GM20000 (cell line): ENCODE data around the gene AMBP.

Experiments
- DNase-seq: peaks from one replicate; pipeline ENCODE4 v3.0.0; 2012; ENCODE audit warnings: low spot score
- CTCF ChIP-seq: IDR thresholded peaks from 2 replicates; pipeline ENCODE4 v1.5.1; 2012; ENCODE audit warnings: mild to moderate bottlenecking, control low read depth; ENCODE audit errors: extremely low read depth, missing control alignments

Gene AMBP

GRCh38 chr9:114078021-114078780 is at the start of gene AMBP:
Gene AMBP, minus strand, starts transcription at chr9:114078300. Its CDS starts 91 bp downstream, at chr9:114078209.
- DNase-seq, result no peak
- no peak for TF ChIP-seq CTCF

DNA sequence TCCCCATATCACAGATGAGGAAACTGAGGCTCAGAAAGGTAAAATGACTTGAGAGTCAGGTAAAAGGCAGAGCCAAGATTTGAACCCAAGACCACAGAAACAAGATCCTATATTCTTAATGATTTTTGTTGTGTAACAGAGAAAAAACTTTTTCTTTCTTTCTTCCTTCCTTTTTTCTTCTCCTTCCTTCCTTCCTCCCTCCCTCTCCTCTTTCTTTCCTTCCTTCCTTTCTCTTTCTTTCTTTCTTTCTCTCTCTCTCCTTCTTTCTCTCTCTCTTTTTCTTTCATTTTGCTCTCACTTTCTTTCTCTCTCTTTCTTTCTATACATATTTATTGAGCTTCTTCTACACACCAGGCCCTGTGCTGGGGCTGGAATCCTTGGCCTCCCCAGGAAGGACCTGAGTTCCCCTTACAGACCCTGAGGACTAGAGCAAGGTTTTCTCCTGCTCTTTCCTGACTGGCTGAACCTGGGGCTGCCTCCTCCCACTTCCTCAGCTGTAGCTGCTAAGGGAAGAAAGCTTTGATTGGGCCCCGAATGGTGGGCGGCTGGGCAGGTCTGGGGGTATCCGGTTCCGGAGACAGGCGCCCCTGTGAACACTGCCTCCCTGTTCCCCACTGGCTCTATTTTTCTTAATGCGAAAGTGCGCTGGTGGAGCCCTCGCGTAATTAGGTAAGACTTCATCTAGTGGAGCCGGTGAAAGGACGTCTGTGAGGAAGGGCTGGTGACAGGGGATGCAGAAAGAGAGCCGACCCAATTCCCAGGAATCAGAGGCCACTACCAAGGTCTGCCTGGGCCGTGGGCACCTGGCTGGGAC is 48.4 kb upstream of the AMBP start:
- no peak for TF ChIP-seq CTCF
- DNase-seq, result no peak

DNA sequence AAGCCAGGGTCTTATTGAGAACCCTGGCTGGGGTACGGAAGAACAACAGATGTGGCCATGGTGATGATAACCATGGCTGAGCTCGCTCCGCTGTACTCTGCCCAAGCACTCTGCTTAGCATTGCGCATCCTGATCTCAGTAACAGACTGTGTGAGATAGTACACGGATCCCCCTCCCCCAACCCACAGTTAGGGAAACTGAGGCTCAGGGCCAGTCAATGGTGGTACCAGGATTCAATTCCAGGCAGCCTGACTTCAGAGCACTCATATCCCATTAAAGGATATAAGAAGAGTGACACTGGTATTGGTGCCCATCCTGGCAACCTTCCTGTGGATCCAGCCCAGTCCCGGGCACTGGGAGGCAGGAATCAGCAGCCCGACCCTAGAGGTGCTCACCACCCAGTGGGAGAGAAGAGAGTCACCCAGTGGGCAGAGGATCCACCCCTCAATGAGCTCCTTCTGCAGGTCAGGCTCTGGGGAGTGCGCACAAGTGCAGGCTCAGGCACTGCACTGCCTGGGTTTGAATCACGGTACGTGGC is 47.4 kb upstream of the AMBP start:
- TF ChIP-seq CTCF, result no peak
- no peak for DNase-seq

GRCh38 chr9:114124666-114125475 is 46.8 kb upstream of the AMBP start:
- no peak for TF ChIP-seq CTCF
- no peak for DNase-seq

GRCh38 chr9:114124138-114124537 is 46.0 kb upstream of the AMBP start:
- DNase-seq, result no peak
- no peak for TF ChIP-seq CTCF

DNA sequence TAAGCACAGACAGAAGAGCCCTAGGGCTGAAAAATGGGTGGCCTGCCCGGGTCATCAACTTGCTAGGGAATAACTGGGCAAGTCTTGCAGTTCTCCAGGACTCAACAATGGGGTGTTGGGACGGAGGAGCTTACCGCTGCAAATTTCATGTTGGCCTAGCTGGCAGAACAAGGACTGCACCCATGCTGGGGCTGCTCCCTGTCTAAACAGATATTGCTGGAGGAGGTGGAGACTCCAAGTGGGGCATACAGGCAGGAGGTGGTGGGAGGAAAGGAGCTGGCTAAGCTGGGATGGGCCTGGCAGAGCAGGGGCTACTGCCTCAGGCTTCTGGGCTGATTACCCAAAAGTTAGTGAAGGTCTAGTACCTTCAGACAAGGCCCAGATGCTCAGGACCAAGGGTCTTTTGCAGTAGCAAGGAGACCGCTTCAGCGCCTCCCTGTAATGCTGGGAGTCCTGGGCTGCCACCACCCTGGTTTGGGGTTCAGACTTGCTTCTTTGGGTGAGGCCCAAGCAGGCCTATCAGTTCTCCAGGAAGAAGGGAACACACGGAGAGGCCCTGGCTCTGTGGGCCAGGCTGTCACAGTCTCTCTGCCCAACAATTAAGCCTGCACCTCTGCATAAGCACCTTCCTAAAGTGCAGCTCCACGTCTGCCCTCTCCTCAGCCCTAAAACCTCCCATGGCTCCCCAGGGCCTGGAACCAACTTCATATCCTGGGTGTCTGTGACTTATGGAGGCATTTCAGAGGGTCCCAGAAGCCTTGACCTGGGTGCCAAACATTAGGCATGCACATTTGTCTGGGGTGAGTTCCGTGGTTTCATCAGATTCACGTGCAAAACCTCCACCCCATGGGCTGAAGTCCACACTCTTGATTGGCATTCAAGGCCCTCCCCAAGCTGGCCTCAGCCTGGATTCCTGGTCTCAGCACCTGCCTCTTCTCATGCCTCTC is 45.2 kb upstream of the AMBP start:
- no peak for DNase-seq
- TF ChIP-seq CTCF, result no peak
